Measurements from ENCODE around the gene TCEA3. TPM values are rescaled to one million over a fixed set of nuclear protein-coding genes. Genes with fewer than 3 reads are reported as not detected.
"Not testable (repeated sequence)": the region's sequence is repeated elsewhere in the genome, so short reads cannot be mapped to it uniquely, and the experiment has no call there.

TCEA3 gene
- total RNA-seq, 4 donors from 2014 or later = 128 to 242 (median 179) TPM

DNA sequence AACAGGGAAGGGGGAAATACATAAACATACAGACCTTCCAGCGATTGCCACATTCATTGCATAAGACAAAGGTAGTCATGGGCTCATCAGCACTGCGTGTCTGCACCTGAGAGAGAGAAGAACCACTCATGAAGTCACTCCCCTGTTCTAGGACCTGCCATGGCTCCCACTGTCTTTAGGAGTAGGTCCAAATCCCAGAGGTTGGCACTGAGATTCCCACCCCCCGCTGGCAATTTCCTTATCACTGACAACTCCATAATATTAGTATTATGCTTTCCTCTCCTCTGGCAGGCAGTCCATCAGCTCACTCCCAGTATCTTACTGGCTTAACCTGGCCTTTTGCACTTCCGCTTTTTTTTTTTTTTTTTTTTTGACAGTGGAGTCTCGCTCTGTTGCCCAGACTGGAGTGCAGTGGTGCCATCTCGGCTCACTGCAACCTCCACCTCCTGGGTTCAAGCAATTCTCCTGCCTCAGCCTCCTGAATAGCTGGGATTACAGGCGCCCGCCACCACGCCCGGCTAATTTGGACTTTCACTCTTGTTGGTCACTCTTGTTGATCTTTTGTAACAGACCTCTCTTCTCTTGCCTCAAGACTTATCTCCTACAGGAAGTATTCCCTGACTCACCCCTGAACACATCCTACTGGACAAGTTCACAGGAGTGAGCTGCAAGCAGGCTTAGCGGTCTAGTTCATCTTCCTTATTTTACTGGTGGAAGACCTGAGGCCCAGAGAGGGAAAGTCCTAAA lies 40.1 kb downstream of the TCEA3 start:
- H3K9me3 ChIP-seq = no peaks in the 10 kb centered on the region
- in situ Hi-C loops (cut with MboI; ENCODE audit: low sequenced_read_pairs in 4 of 4) (no loop called here), intact Hi-C loops (cut with DNase I; ENCODE audit: low total_unique reads) (no loop called here)
- ATAC-seq = no peak
- no peak for DNase-seq
- TF ChIP-seq POLR2A (IDR thresholded peaks at IDR 0.05) = no peak
- TF ChIP-seq, protein P1, sequence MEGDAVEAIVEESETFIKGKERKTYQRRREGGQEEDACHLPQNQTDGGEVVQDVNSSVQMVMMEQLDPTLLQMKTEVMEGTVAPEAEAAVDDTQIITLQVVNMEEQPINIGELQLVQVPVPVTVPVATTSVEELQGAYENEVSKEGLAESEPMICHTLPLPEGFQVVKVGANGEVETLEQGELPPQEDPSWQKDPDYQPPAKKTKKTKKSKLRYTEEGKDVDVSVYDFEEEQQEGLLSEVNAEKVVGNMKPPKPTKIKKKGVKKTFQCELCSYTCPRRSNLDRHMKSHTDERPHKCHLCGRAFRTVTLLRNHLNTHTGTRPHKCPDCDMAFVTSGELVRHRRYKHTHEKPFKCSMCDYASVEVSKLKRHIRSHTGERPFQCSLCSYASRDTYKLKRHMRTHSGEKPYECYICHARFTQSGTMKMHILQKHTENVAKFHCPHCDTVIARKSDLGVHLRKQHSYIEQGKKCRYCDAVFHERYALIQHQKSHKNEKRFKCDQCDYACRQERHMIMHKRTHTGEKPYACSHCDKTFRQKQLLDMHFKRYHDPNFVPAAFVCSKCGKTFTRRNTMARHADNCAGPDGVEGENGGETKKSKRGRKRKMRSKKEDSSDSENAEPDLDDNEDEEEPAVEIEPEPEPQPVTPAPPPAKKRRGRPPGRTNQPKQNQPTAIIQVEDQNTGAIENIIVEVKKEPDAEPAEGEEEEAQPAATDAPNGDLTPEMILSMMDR (IDR thresholded peaks at IDR 0.05 in 4 of 5, conservative IDR thresholded peaks at IDR 0.05 in 1 of 5) = no peak
- peaks cover 0 to 29% of the 10 kb centered on the region in 2 donors for H3K36me3 ChIP-seq
- H3K4me3 ChIP-seq = no peak overlapping the region
- no peaks in the 10 kb centered on the region for H3K27me3 ChIP-seq
- H3K4me1 ChIP-seq = peaks cover 5 to 14% of the 10 kb centered on the region in 2 donors
- peak overlapping the region in 3 of 4 donors; percentile 36 to 72 (median 66) for H3K27ac ChIP-seq

DNA sequence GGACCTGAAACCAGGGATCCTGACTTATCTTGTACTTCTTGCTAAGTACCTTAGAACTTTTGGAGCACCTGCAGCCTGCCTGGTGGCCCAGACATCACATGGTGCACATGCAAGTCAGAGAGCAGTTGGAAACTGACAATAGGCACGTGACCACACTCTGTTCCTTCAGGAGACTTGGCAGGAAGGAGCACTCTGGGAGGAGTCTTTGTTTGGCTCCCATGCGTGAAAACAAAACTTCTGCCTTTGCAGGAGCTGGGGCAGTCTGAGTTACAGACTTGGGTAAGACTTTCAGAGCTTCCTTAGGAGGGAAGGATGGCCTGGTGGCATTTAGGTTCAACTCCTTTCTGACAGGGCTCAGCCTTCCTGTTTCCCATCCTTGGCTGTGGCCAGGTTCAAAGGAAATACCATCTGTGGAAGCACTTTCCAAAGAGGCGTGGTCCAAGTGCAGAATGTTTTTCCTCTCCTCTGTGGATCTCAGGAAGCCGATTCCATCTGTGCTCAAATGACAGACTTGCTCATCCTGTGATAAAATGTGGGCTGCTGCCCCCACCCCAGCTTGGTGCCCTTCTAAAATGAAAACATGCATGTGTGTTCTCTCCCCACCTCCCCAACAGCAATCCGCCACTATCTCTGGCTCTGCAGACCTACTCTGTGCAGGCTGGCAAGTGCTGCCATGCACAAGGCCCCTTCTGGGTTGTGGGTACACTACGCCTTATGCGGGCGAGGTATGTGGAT lies 40.8 kb downstream of the TCEA3 start:
- intact Hi-C loops (cut with DNase I; ENCODE audit: low total_unique reads) = no loop called here
- Histone ChIP-seq H3K4me3 (no peak overlapping the region), H3K36me3 (peaks cover 0 to 29% of the 10 kb centered on the region in 2 donors), H3K27ac (peak overlapping the region in 3 of 4 donors; percentile 36 to 72 (median 66)), H3K4me1 (peaks cover 5 to 14% of the 10 kb centered on the region in 2 donors), H3K9me3 (no peaks in the 10 kb centered on the region), H3K27me3 (no peaks in the 10 kb centered on the region)
- DNase-seq (peak in 1 of 2 donors; percentile 56), ATAC-seq (peak; percentile 77 to 78)
- TF ChIP-seq, protein P1 (IDR thresholded peaks at IDR 0.05 in 4 of 5, conservative IDR thresholded peaks at IDR 0.05 in 1 of 5) = no peak
- no peak for TF ChIP-seq POLR2A (IDR thresholded peaks at IDR 0.05)
- in situ Hi-C loops (cut with MboI; ENCODE audit: low sequenced_read_pairs in 4 of 4) = no loop called here

DNA sequence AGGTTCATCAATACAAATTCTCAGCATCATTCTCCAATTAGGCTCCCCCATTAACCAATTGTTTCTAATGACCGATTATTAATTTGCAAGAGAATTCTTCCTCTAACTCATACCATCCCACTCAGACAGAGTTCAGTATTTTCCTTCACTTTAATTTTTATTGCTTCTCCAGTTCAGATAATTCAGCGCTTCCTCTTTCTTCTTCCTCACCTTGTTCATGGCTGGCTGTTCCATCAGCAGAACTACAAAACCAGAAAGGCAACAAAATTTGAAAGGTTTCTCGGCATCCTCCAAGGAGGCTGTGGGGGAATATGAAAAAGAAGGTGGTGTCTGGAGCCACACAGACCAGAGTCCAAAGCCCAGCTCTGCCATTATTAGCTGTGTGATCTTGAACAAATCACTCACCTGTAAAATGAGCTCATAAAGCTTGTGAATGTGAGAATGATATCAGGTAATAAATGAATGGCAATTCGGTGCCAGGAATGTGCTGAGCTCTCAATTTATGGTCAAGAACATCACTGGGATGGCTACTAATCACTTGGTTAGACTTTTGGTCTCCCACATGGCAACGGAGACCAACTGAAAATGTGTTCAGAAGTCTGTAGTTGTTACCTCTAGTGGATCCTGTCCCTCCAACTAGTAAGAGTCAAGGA lies 43.2 kb downstream of the TCEA3 start:
- H3K9me3 ChIP-seq = no peaks in the 10 kb centered on the region
- peaks cover 8 to 19% of the 10 kb centered on the region in 2 donors for H3K4me1 ChIP-seq
- H3K27ac ChIP-seq = peak overlapping the region in 2 of 4 donors; percentile 22 to 50
- peaks cover 0 to 25% of the 10 kb centered on the region in 2 donors for H3K36me3 ChIP-seq
- no peak overlapping the region for H3K4me3 ChIP-seq
- ATAC-seq (no peak), DNase-seq (no peak)
- intact Hi-C loops (cut with DNase I; ENCODE audit: low total_unique reads) (no loop called here), in situ Hi-C loops (cut with MboI; ENCODE audit: low sequenced_read_pairs in 4 of 4) (no loop called here)
- no peaks in the 10 kb centered on the region for H3K27me3 ChIP-seq
- TF ChIP-seq, protein P1 (IDR thresholded peaks at IDR 0.05 in 4 of 5, conservative IDR thresholded peaks at IDR 0.05 in 1 of 5) = no peak
- TF ChIP-seq POLR2A (IDR thresholded peaks at IDR 0.05) = no peak

GRCh38 chr1:23380719-23381118 lies 43.8 kb downstream of the TCEA3 start:
- Histone ChIP-seq H3K4me1 (peaks cover 8 to 19% of the 10 kb centered on the region in 2 donors), H3K9me3 (no peaks in the 10 kb centered on the region)

DNA sequence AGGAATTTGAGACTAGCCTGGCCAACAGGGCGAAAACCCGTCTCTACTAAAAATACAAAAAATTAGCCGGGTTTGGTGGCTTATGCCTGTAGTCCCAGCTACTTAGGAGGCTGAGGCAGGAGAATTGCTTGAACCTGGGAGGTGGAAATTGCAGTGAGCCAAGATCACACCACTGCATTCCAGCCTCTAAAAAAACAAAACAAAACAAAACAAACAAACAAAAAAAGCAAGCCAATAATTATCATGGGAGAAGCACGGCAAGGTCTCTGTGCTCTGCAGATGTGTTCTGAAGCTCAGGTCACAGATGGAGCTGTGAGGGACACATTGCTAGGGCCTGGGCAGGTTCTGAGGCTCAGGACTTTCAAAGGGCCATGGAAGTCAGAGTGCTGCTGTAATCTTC lies 44.3 kb downstream of the TCEA3 start:
- in situ Hi-C loops (cut with MboI; ENCODE audit: low sequenced_read_pairs in 4 of 4); DNase-seq; H3K27me3 ChIP-seq; H3K9me3 ChIP-seq; ATAC-seq; H3K4me3 ChIP-seq; intact Hi-C loops (cut with DNase I; ENCODE audit: low total_unique reads): not testable (repeated sequence)
- Histone ChIP-seq H3K4me1 (peaks cover 8 to 19% of the 10 kb centered on the region in 2 donors), H3K36me3 (peaks cover 0 to 25% of the 10 kb centered on the region in 2 donors), H3K27ac (peak overlapping the region in 2 of 4 donors; percentile 22 to 50)

More at GRCh38 chr1:23380719-23381118, 43.8 kb downstream of the TCEA3 start:
- peaks cover 0 to 25% of the 10 kb centered on the region in 2 donors for H3K36me3 ChIP-seq
- ATAC-seq (no peak), DNase-seq (no peak)
- intact Hi-C loops (cut with DNase I; ENCODE audit: low total_unique reads) = no loop called here
- no peaks in the 10 kb centered on the region for H3K27me3 ChIP-seq
- no peak overlapping the region for H3K4me3 ChIP-seq
- TF ChIP-seq POLR2A (IDR thresholded peaks at IDR 0.05) = no peak
- in situ Hi-C loops (cut with MboI; ENCODE audit: low sequenced_read_pairs in 4 of 4) = no loop called here
- H3K27ac ChIP-seq = peak overlapping the region in 2 of 4 donors; percentile 22 to 50

Measured in gastrocnemius medialis (tissue), 4 donors.